Stimulated activated CD8-positive, alpha-beta memory T cell treated with anti-CD3 and anti-CD28 coated beads, Interleukin-7, amount 100 ng/mL, for 4 hours (primary cell): ENCODE data around the gene GMDS.

Experiments
- DNase-seq, 2 donors: peaks; one replicate each; pipeline ENCODE4 v3.0.0-alpha.2; 2020; ENCODE audit warnings: low read depth in 2 of 2

The GMDS gene

GRCh38 chr6:1940381-1940780 is 305.0 kb downstream of the GMDS start:
- no peak for DNase-seq

GRCh38 chr6:1933292-1933691 is 312.1 kb downstream of the GMDS start:
- DNase-seq = no peak

- DNase-seq = no peak
Observed at GRCh38 chr6:1931817-1932216, 313.6 kb downstream of the GMDS start.

GRCh38 chr6:1930356-1930755 is 315.0 kb downstream of the GMDS start:
- no peak for DNase-seq

GRCh38 chr6:1929931-1930330 is 315.5 kb downstream of the GMDS start:
- no peak for DNase-seq

- DNase-seq = no peak
Observed at GRCh38 chr6:1925743-1926430, 319.5 kb downstream of the GMDS start.

GRCh38 chr6:1923449-1923848 is 322.0 kb downstream of the GMDS start:
- no peak for DNase-seq

- DNase-seq = peak; percentile 24 to 29
Observed at GRCh38 chr6:1917626-1918371, 327.6 kb downstream of the GMDS start.

GRCh38 chr6:1916334-1917070 is 328.9 kb downstream of the GMDS start:
- DNase-seq = no peak

GRCh38 chr6:1915226-1915625 is 330.2 kb downstream of the GMDS start:
- no peak for DNase-seq

GRCh38 chr6:1913577-1913976 is 331.8 kb downstream of the GMDS start:
- DNase-seq = no peak

- DNase-seq = no peak
Observed at GRCh38 chr6:1912731-1913130, 332.7 kb downstream of the GMDS start.

- DNase-seq = no peak
Observed at GRCh38 chr6:1911474-1911873, 333.9 kb downstream of the GMDS start.

GRCh38 chr6:1910621-1911407 is 334.6 kb downstream of the GMDS start:
- DNase-seq = no peak

- DNase-seq = no peak
Observed at GRCh38 chr6:1908784-1909183, 336.6 kb downstream of the GMDS start.

- DNase-seq = no peak
Observed at GRCh38 chr6:1906609-1907008, 338.8 kb downstream of the GMDS start.

GRCh38 chr6:1906014-1906413 is 339.4 kb downstream of the GMDS start:
- no peak for DNase-seq

- no peak for DNase-seq
Observed at GRCh38 chr6:1904898-1905297, 340.5 kb downstream of the GMDS start.

- DNase-seq = no peak
Observed at GRCh38 chr6:1904466-1904799, 341.0 kb downstream of the GMDS start.

GRCh38 chr6:1903780-1904465 is 341.5 kb downstream of the GMDS start:
- no peak for DNase-seq

- DNase-seq = no peak
Observed at GRCh38 chr6:1901556-1901955, 343.8 kb downstream of the GMDS start.

- no peak for DNase-seq
Observed at GRCh38 chr6:1896897-1897296, 348.5 kb downstream of the GMDS start.
